Tongue (tissue), 3 donors: ENCODE measurements around the gene MED26. TPM values are rescaled to one million over a fixed set of nuclear protein-coding genes. Genes with fewer than 3 reads are reported as not detected.

Experiments
- DNase-seq: peaks from one replicate; pipeline ENCODE4 v3.0.0-alpha.2; 2015
- small RNA-seq: library from RNA; depleted of rRNA; stranded (forward); fragments of <200 nt; gene quantifications from one replicate; pipeline ENCODE3, GENCODE V24; 2014; ENCODE audit warnings: low replicate concordance
- total RNA-seq: library from RNA; depleted of rRNA; stranded (reverse); fragments of >200 nt; gene quantifications from one replicate; pipeline ENCODE4 v1.2.3, GENCODE V29; 2014

MED26 gene
- total RNA-seq, 1 donor from 2014 or later: 5.3 TPM

- DNase-seq: no peak
Observed at GRCh38 chr19:16536130-16536529, 91.9 kb downstream of the MED26 start.

DNA sequence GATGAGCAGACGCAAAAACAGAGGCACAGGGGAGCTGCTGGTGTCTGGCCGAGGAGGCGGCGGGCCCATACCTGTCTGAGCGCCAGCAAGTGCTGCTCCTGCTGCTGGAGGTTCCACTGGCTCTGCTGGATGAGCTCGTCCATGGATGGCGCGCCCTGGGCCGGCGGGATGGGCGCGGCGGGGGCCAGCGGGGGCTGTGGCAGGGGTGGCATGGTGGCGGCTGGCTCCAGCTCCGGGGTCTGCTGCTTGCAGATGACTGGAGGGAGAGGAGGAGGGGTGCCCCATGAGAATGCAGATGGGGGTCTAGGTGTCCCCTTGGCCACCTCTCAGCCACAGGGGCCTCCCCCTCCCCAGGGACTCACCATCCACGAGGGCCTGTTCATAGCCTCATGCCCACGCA is 92.6 kb downstream of the MED26 start:
- no peak for DNase-seq

GRCh38 chr19:16532440-16533234 is 95.4 kb downstream of the MED26 start:
- no peak for DNase-seq

- DNase-seq: no peak
Observed at GRCh38 chr19:16531380-16531669, 96.7 kb downstream of the MED26 start.

- DNase-seq: no peak
Observed at GRCh38 chr19:16530540-16531379, 97.2 kb downstream of the MED26 start.

GRCh38 chr19:16529466-16530144 is 98.4 kb downstream of the MED26 start:
- DNase-seq: no peak

DNA sequence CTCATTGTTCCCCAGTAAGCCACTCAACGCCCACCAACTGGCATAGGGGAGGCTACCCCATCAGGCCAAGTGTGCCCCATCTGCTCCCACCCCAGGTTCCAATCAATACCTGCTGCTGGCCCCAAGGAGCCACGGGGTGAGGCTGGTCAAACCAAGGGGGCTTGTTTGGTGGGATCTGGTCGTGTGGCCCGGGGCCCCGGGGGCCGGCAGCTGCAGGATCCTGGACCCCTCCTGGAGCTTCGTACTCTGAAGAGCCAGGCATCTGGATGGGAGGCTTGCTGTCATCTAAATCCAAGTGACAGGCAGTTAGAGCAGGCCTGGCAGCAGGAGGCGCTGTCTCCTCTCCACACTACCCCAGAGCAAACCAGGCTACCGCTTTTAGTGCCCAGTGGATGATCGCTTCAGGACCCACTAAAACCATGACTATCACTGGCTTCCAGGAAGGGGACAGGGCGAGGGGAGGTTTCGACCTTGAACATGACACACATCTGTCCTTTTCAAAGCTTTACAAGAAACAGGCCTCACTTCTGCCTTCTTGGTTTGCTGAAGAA is 100.0 kb downstream of the MED26 start:
- no peak for DNase-seq

- DNase-seq: no peak
Observed at GRCh38 chr19:16527334-16527935, 100.6 kb downstream of the MED26 start.

DNA sequence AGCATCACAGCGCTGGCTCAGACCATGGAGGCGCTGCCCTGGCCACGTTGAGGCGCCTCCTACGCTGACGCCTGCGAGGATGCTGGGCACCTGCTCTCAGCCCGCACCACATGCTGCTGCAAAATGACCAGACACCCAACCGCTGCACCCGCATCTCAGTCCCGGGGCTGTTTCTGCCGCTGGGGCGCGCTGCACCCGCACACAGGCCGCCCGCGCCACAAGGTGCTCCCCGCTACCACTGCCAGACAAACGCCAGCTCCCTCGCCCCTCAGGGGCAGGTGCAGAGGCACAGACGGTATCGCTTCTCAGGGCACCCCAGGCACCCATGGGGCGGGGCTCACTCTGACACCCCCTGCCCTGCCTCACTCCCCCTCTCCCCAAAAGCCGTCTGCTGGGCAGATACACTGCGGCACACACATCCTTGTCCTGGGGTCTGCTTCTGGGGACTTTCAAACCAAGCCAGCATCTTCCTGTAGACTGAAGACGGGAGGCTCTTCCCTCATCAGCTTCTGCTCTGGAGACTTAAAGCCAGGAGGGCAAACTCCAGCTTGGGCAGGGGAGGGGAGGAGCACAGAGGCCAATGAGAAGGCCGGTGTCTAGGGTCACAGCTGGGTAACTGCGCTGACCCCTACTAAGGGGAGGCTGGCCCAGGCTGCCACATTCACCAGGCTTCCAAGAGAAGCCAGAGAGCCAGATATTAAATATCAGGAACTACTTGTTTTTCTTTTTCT is 102.1 kb downstream of the MED26 start:
- no peak for DNase-seq

DNA sequence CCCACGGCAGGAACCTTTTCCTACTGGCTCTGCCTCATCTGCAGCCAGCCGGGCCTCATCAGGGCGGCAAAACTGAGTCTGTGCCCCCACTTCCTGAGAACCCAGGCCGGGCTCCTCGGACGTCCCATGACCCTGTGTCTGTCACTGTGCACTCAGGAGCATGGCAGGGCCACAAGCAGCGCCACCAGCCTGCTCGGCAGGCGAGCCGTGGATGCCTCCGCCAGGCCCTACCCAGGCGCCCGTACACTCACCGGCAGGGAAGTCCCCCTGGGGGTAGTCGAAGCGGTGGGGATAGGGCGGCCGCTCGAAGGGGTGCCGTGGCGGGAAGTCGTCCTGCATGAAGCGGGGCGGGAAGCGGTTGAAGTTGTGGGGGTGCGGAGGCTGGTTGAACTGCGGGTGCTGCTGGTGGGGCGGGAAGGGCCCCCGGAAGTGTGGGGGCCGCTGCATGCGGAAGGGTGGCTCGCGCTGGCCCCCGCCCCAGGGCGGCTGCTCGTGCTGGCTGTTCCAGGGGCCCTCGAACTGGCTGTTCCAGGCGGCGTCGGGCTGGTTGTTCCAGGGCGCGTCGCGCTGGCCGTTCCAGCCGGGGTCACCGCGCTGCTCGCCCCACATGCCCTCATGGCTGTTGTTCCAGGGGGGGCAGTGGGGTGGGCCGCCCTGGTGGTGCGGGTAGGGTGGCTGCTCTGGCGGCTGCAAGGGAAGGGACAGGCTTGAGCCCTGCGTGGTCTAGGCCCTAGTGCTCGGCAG is 102.8 kb downstream of the MED26 start:
- DNase-seq: no peak

Small RNAs within 50 kb of the gene (small RNA-seq; reads per million reads assigned to genes)
- gene RN7SL146P: not detected

Other genes starting within 250 kb of the MED26 start
- 16.4 TPM for gene EPS15L1, start 156.2 kb downstream of the MED26 start, total RNA-seq
- not detected for gene CALR3, start 132.0 kb downstream of the MED26 start, total RNA-seq
- 8.8 TPM for gene C19orf44, start 131.8 kb downstream of the MED26 start, total RNA-seq
- gene CHERP, start 85.8 kb downstream of the MED26 start, total RNA-seq: 17.4 TPM
- gene SLC35E1, start 55.8 kb downstream of the MED26 start, total RNA-seq: 19.8 TPM
- gene SMIM7, start 31.9 kb upstream of the MED26 start, total RNA-seq: 67.4 TPM
- gene TMEM38A, start 32.9 kb upstream of the MED26 start, total RNA-seq: 97.2 TPM
- 0.10 TPM for gene NWD1, start 91.6 kb upstream of the MED26 start, total RNA-seq
- 39.0 TPM for gene SIN3B, start 201.2 kb upstream of the MED26 start, total RNA-seq